WI38 (cell line): Measurements from ENCODE around the gene PRICKLE2.
A peak's percentile ranks its signal among the peaks of the same experiment; 100 is the strongest.

ENCODE experiments used
- H3K4me3 ChIP-seq: 2 replicates; pipeline ENCODE4 v1.5.1; 2011; ENCODE audit warnings: low read depth, mild to moderate bottlenecking, control low read depth, low read length
- TF ChIP-seq, protein P1 (sequence below): IDR thresholded peaks from 2 replicates; pipeline ENCODE4 v1.5.1; 2012; ENCODE audit warnings: low read depth, mild to moderate bottlenecking, control low read depth, low read length

Gene PRICKLE2

DNA sequence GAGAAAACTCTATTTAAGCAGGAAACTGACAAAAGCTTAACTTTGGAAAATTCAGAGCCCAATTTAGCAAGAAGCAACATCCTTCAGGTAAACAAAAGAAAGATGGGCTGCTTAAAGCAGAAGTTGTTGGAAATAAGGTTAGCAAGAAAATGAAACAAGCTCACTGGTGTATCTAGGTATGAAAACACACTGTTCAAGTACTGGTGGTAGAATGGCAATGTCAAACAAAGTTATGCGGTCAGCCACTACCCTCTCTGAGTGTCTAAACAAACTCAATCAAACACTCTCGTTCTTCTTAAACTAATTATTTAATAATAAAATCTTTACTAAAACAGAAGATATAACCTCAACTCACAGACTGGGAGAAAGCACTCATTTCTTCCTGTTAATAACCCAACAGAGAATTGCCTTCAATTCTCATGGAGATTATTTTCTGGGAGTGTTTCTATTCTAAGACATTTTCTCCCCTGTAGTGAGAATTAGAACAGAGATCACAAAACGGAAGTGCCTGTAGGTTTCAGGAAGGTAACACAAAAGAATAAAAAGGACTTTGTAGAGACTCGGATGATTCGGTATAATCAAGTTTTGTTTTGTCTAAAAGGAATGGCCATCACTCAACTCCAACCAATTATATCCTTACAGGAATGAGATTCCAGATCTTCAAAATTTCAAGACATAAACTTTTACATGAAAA lies 28.9 kb downstream of the PRICKLE2 start:
- TF ChIP-seq, protein P1, sequence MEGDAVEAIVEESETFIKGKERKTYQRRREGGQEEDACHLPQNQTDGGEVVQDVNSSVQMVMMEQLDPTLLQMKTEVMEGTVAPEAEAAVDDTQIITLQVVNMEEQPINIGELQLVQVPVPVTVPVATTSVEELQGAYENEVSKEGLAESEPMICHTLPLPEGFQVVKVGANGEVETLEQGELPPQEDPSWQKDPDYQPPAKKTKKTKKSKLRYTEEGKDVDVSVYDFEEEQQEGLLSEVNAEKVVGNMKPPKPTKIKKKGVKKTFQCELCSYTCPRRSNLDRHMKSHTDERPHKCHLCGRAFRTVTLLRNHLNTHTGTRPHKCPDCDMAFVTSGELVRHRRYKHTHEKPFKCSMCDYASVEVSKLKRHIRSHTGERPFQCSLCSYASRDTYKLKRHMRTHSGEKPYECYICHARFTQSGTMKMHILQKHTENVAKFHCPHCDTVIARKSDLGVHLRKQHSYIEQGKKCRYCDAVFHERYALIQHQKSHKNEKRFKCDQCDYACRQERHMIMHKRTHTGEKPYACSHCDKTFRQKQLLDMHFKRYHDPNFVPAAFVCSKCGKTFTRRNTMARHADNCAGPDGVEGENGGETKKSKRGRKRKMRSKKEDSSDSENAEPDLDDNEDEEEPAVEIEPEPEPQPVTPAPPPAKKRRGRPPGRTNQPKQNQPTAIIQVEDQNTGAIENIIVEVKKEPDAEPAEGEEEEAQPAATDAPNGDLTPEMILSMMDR: no peak
- H3K4me3 ChIP-seq: no peak overlapping the region

DNA sequence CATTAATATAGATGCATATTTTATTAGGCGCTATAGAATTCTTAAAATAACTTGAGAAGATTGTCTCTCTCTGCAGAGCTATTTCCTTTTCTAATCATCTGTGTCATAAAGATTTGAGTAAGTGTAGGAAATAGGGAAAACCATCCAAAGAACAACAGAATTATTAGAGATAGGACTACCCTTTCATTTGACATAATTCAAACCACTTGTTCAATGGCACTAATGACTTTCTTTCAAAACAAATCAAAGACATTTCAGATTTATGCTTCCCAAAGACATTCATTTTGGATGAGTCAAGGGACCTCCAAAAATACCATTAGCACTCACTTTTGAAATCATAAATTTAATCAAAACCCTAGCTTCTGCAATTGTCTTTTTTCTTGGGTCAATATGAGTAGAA lies 29.5 kb downstream of the PRICKLE2 start:
- H3K4me3 ChIP-seq: no peak overlapping the region
- TF ChIP-seq, protein P1: no peak

DNA sequence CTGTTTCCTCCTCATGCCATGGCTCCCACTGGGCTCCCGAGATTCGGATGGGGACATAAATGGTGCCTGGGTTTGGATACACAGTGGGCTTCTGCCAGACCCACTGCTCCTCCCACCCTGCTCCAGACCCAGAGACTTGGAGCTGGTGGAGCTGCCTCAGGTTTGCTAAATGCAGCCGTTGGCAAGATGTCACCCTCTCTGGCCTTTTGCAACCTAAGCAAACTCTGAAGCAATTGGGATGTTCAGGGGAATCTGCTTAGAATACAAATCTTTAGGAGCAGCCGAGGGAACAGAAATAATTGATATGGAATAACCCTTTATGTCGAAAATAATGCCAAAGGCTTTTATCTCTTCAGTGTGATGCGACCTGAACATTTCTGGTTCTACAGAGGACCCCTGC lies 33.4 kb downstream of the PRICKLE2 start:
- TF ChIP-seq, protein P1: no peak
- no peak overlapping the region for H3K4me3 ChIP-seq

DNA sequence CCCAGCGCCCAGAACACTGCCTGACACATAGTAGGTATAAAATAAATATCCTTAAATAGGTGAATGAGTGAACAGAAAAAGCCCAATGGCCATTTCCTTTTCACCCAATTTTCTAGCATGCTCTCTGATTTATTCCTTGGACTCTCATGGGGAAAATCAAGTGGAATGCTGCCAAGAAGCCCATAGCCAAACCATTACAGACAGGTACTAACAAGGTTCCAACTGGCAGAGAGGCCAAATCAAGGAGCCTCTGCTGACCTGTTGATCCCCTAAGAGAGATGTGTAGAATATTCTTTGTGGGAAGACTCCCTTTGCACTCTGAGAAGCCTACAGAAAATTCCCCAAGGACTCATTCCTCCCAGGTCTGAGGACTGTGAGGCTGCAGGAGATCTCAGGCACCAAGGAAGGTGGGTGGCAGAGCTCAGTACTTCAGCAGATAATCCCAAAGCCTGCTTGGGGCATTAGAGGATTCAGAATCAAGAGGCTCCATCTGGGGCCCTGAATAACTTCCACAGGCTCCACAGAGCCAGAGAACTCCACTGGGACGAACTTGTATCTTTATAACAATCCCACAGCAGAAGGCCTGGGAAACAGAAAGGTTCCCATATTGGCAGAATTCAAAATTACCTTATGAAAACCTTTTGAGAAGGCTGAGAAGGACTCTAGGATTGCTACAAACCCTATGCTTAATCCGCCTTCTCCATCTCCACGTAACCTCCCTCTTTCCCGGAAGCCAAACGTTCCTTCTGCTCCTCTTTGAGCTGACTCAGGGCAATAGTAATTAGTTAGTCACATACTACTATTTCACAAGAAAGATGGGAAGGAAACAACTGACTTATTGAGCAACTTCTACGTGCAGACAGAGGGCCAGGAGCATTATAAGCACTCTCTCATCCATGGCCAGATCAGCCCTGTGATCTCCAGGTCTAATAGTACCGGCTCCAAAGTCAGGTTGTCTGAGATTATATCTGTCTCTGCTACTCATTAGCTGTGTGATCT lies 34.5 kb downstream of the PRICKLE2 start:
- no peak overlapping the region for H3K4me3 ChIP-seq
- TF ChIP-seq, protein P1: no peak

DNA sequence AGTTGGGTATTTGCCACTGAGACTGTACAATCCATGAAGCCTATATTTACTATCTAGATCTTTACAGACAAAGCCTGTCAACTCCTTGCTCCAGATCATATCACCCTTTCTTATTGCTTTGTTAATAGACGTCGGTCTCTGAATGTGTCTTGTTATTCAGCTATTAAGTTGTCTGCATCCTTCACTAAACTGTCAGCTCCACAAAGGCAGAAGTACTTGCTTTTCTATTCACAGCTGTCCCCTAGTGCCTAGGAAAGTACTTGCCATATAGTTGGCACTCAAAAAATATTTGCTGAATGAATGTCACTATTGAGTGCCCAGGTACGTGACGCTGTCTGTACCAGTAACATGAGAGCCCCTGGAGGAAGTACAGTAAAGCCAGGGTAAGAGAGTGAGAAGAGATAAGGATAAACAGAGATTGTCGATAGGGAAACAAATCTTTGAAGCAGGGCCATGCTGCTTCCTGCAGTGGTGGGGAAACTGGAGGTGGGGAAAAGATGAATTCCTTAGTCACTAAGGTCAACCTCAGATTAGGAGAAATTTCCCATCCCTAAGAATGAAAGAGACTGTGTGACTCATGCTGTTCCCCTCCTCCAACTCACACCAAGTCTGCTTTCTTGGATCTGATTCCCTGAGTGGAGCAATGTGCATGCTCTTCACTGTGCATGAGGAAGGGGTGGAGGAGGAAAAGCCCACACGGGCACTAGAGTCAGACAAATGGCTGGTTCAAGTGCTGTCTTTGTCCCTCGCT lies 36.3 kb downstream of the PRICKLE2 start:
- H3K4me3 ChIP-seq: no peak overlapping the region
- TF ChIP-seq, protein P1: no peak

DNA sequence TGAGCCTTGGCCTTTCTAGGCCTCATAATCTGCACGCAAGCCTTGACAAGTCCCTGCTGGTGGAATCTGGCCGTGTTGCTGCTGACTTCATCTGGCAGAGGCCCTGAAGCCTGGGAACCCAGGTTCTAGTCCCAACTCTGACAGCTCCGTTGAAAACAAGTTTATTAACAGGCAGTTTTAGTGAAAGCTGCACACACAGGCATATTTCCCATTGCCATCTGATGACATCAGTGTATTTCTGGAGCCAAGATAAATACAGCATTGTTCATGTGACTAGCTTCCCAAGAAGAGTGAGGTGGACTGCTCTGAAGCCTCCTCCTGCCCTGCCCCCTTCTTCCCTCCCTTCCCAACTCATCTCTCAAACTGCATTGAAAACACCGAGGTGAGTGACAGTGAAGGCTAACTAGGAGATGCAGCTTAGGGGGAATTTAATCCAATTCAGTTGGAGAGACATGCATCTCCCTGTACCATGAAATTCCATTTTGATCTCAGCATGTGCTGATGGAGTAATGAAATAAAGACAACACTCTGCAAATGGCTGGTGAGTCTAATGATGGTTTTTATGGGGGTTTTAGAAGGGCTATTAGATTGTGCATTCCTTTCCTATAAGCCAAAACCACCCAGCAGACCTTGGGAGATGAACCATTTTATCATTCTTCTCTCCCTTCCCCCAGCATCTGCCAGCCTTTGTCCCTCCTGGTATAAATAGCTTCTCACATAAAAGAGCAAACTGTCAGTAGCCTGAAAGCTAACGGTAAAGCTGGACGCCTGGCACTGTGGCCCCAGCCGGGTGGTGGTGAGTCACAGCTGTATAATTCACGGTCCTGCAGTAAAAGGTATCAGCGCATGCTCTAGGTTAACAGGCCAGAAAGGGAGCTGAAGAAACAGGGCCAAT lies 38.0 kb downstream of the PRICKLE2 start:
- peak overlapping the region; percentile 39 for H3K4me3 ChIP-seq
- TF ChIP-seq, protein P1: no peak
